SK-N-SH (cell line): ENCODE measurements around the gene CASK. TPM values are rescaled to one million over a fixed set of nuclear protein-coding genes. Genes with fewer than 3 reads are reported as not detected.

Experiments
- CTCF ChIA-PET: fragments of 300-600, 350-600 bp; formaldehyde crosslinking; extraction: SDS; loops from one replicate; lab custom pipeline; 2021; lab: Yijun Ruan, JAX
- POLR2A ChIA-PET: fragments of 350-600 bp; sonication (Branson Sonifier 250); formaldehyde crosslinking; extraction: SDS; loops from one replicate; lab custom pipeline; 2020; ENCODE audit warnings: antibody characterized with exemption, inconsistent platforms; lab: Yijun Ruan, JAX
- DNase-seq: peaks from one replicate; pipeline ENCODE4 v3.0.0; 2012
- H2AFZ ChIP-seq: fragments of 200-600 bp; sonication (generic); 2 replicates; pipeline ENCODE4 v1.8.1; 2016; ENCODE audit warnings: antibody characterized with exemption, mild to moderate bottlenecking, low read depth
- H3F3A ChIP-seq: fragments of 200-600 bp; sonication (generic); replicated peaks from 2 replicates; pipeline ENCODE3; 2016; ENCODE audit warnings: antibody characterized with exemption, mild to moderate bottlenecking; ENCODE audit not compliant: insufficient read depth
- H3K27ac ChIP-seq, 2 experiments: fragments of 200-500 bp in 1 of 2; fragments of 200-600 bp in 1 of 2; sonication (Bioruptor generic) in 1 of 2; sonication (generic), shearing (Covaris generic) in 1 of 2; 2 replicates each; pipeline versions ENCODE4 v1.5.1 to v1.6.1; 2014 to 2016; ENCODE audit warnings: low read depth in 2 of 2, inconsistent platforms in 1 of 2, low read length in 1 of 2, mild to moderate bottlenecking in 1 of 2, mixed read lengths in 1 of 2
- H3K27me3 ChIP-seq: fragments of 200-600 bp; sonication (generic), shearing (Covaris generic); 2 replicates; pipeline ENCODE4 v1.6.1; 2016; ENCODE audit warnings: mixed run types; ENCODE audit not compliant: insufficient read depth
- H3K36me3 ChIP-seq, 2 experiments: fragments of 200-500 bp in 1 of 2; fragments of 200-600 bp in 1 of 2; sonication (Bioruptor generic) in 1 of 2; sonication (generic) in 1 of 2; replicated peaks in 1 of 2; 2 replicates each; pipeline versions ENCODE3 to v1.5.1; 2014 to 2016; ENCODE audit warnings: low read length in 1 of 2, mild to moderate bottlenecking in 1 of 2; ENCODE audit not compliant: insufficient read depth in 2 of 2, control insufficient read depth in 1 of 2
- H3K4me1 ChIP-seq, 2 experiments: fragments of 200-500 bp in 1 of 2; fragments of 200-600 bp in 1 of 2; sonication (Bioruptor generic) in 1 of 2; sonication (generic), shearing (Covaris generic) in 1 of 2; 2 replicates each; pipeline versions ENCODE4 v1.5.1 to v1.6.1; 2014 to 2016; ENCODE audit warnings: low read depth in 1 of 2, low read length in 1 of 2, mixed run types in 1 of 2; ENCODE audit not compliant: insufficient read depth in 2 of 2, control insufficient read depth in 1 of 2
- H3K4me2 ChIP-seq: fragments of 200-600 bp; sonication (generic), shearing (Covaris generic); 2 replicates; pipeline ENCODE4 v1.6.1; 2017; ENCODE audit warnings: mixed run types
- H3K4me3 ChIP-seq, 2 experiments: fragments of 200-500 bp in 1 of 2; fragments of 200-600 bp in 1 of 2; sonication (Bioruptor generic) in 1 of 2; sonication (generic), shearing (Covaris generic) in 1 of 2; 2 replicates each; pipeline versions ENCODE4 v1.5.1 to v1.8.1; 2014 to 2016; ENCODE audit warnings: low read depth in 2 of 2, inconsistent platforms in 1 of 2, low read length in 1 of 2, mild to moderate bottlenecking in 1 of 2, mixed read lengths in 1 of 2, moderate library complexity in 1 of 2
- H3K79me2 ChIP-seq: fragments of 200-600 bp; sonication (generic); 2 replicates; pipeline ENCODE4 v1.8.1; 2017; ENCODE audit warnings: mild to moderate bottlenecking; ENCODE audit not compliant: insufficient read depth
- H3K9ac ChIP-seq: fragments of 200-600 bp; sonication (generic); 2 replicates; pipeline ENCODE4 v1.6.1; 2017; ENCODE audit warnings: mixed run types
- H3K9me2 ChIP-seq: fragments of 200-600 bp; sonication (generic); 2 replicates; pipeline ENCODE4 v1.6.1; 2017; ENCODE audit warnings: mixed run types
- H3K9me3 ChIP-seq: fragments of 200-600 bp; sonication (generic); 2 replicates; pipeline ENCODE4 v1.6.1; 2017; ENCODE audit warnings: mixed run types, mild to moderate bottlenecking, moderate library complexity
- H4K20me1 ChIP-seq: fragments of 200-600 bp; sonication (generic); 2 replicates; pipeline ENCODE4 v1.6.1; 2017; ENCODE audit warnings: mild to moderate bottlenecking, mixed run types; ENCODE audit not compliant: insufficient read depth
- ELF1 ChIP-seq: IDR thresholded peaks from 2 replicates; pipeline ENCODE4 v1.4.0; 2012
- EP300 ChIP-seq, 2 experiments: IDR thresholded peaks; 2 replicates each; pipeline versions ENCODE4 v1.4.0 to v1.6.1; 2012; ENCODE audit warnings: borderline replicate concordance in 1 of 2, low read depth in 1 of 2, low read length in 1 of 2
- EZH2phosphoT487 ChIP-seq: fragments of 200-600 bp; sonication (generic); IDR thresholded peaks from 2 replicates; pipeline ENCODE4 v1.6.1; 2017; ENCODE audit warnings: low read depth, mixed run types, mild to moderate bottlenecking, antibody characterized with exemption, moderate library complexity, borderline replicate concordance
- FOSL2 ChIP-seq: IDR thresholded peaks from 2 replicates; pipeline ENCODE4 v1.4.0; 2012; ENCODE audit warnings: low read depth, mild to moderate bottlenecking, moderate library complexity, borderline replicate concordance
- FOXJ3 ChIP-seq: sonication (generic); formaldehyde crosslinking; IDR thresholded peaks from 2 replicates; pipeline ENCODE4 v1.5.1; 2020; ENCODE audit warnings: mild to moderate bottlenecking, missing genetic modification reagents
- GATA2 ChIP-seq: sonication (generic); formaldehyde crosslinking; IDR thresholded peaks from 2 replicates; pipeline ENCODE4 v1.5.0; 2020; ENCODE audit warnings: mild to moderate bottlenecking, missing genetic modification reagents
- MEF2A ChIP-seq: IDR thresholded peaks from 2 replicates; pipeline ENCODE4 v1.4.0; 2012; ENCODE audit warnings: low read depth, borderline replicate concordance
- MXI1 ChIP-seq: IDR thresholded peaks from 2 replicates; pipeline ENCODE4 v1.6.1; 2012; ENCODE audit warnings: mild to moderate bottlenecking, low read depth, low read length, improper control_type of control experiment
- NRF1 ChIP-seq: IDR thresholded peaks from 2 replicates; pipeline ENCODE4 v1.6.1; 2012; ENCODE audit warnings: low read depth, mild to moderate bottlenecking, low read length
- RFX5 ChIP-seq: IDR thresholded peaks from 2 replicates; pipeline ENCODE4 v1.6.1; 2012; ENCODE audit warnings: mild to moderate bottlenecking, improper control_type of control experiment, low read length
- SIN3A ChIP-seq: IDR thresholded peaks from 2 replicates; pipeline ENCODE4 v1.6.1; 2012; ENCODE audit warnings: low read depth, mild to moderate bottlenecking, low read length, moderate library complexity, borderline replicate concordance
- SMC3 ChIP-seq: IDR thresholded peaks from 2 replicates; pipeline ENCODE4 v1.6.1; 2012; ENCODE audit warnings: low read depth, low read length, improper control_type of control experiment
- TCF12 ChIP-seq: IDR thresholded peaks from 2 replicates; pipeline ENCODE4 v1.4.0; 2012
- WGBS: methylation state at CpG from one replicate; pipeline ENCODE4 v1.1.6; 2017; ENCODE audit warnings: low lambda C conversion rate; 5-methylcytosine and 5-hydroxymethylcytosine counted together
- polyA plus RNA-seq, 3 experiments: library from polyadenylated mRNA; depleted of rRNA; stranded (reverse); fragments of >200 nt; gene quantifications; 2 replicates each; pipeline ENCODE4 v1.2.3, GENCODE V29; 2012
- TF ChIP-seq, protein P1 (sequence below): fragments of 150-350 bp; IDR thresholded peaks from 2 replicates; pipeline ENCODE4 v1.6.1; 2017; ENCODE audit warnings: antibody characterized with exemption, low read length, low read depth, borderline replicate concordance
- TF ChIP-seq, protein P2 (sequence below): fragments of 150-350 bp; IDR thresholded peaks from 2 replicates; pipeline ENCODE4 v1.6.1; 2016; ENCODE audit warnings: mild to moderate bottlenecking, low read depth, low read length
- TF ChIP-seq, protein P3 (sequence below): fragments of 200-600 bp; sonication (generic); IDR thresholded peaks from 2 replicates; pipeline ENCODE4 v1.6.1; 2017; ENCODE audit warnings: antibody characterized with exemption, mild to moderate bottlenecking, moderate library complexity
- TF ChIP-seq, protein P4 (sequence below): IDR thresholded peaks from 2 replicates; pipeline ENCODE4; 2012
- TF ChIP-seq, protein P5 (sequence below): IDR thresholded peaks from 2 replicates; pipeline ENCODE4 v1.4.0; 2012; ENCODE audit warnings: low read depth, borderline replicate concordance

Gene CASK
- polyA plus RNA-seq, 1 of the 3 experiments (the other 2 are of a cell fraction), result 7.0 TPM

DNA sequence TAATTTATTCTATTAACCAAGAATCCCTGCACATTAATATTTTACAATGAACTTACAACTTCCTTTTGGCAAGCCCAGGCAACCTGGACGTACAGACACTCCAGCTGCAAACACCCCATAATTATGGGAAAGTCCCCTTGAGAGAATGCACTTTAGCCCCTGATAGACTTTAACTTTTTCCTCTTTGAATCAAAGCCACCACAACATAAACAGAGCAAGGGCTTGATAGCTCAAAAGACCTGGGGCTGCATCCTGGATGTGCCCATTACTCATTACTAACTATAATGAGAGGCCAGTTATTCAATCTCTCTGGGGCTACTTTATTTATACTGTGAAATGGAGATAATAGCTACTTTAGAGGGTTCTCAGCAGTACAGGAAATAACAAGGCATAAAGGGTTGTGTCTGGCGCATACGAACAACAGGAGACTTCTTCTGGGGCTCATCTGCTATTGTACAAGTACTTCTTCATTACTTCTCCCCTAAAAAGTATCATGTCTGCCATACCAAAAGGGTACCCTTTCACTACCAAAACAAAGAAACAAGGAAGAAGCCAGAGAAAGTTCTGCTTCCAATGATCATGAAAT lies 54.9 kb downstream of the CASK start:
- Histone ChIP-seq H3K4me3 (no peak overlapping the region), H3K9ac (no peak overlapping the region), H4K20me1 (0 out of 2 replicates have a peak, but pooled peaks cover 3% of the 10 kb centered on the region), H3K4me1 (no peaks in the 10 kb centered on the region), H3K36me3 (no peaks in the 10 kb centered on the region), H3K27me3 (no peaks in the 10 kb centered on the region), H3K79me2 (peaks cover 3% of the 10 kb centered on the region; the same call in 1 of the 2 replicates), H3K9me2 (no peaks in the 10 kb centered on the region), H3K27ac (no peak overlapping the region), H3K4me2 (no peak overlapping the region), H3K9me3 (no peaks in the 10 kb centered on the region), H2AFZ (no peak overlapping the region), H3F3A (no peaks in the 10 kb centered on the region)
- ChIA-PET POLR2A (no interaction called here), CTCF (no interaction called here)
- no peak for TF ChIP-seq RFX5
- TF ChIP-seq NRF1, result no peak
- TF ChIP-seq, protein P1, sequence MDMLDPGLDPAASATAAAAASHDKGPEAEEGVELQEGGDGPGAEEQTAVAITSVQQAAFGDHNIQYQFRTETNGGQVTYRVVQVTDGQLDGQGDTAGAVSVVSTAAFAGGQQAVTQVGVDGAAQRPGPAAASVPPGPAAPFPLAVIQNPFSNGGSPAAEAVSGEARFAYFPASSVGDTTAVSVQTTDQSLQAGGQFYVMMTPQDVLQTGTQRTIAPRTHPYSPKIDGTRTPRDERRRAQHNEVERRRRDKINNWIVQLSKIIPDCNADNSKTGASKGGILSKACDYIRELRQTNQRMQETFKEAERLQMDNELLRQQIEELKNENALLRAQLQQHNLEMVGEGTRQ, result no peak
- TF ChIP-seq, protein P2, sequence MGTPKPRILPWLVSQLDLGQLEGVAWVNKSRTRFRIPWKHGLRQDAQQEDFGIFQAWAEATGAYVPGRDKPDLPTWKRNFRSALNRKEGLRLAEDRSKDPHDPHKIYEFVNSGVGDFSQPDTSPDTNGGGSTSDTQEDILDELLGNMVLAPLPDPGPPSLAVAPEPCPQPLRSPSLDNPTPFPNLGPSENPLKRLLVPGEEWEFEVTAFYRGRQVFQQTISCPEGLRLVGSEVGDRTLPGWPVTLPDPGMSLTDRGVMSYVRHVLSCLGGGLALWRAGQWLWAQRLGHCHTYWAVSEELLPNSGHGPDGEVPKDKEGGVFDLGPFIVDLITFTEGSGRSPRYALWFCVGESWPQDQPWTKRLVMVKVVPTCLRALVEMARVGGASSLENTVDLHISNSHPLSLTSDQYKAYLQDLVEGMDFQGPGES, result no peak
- TF ChIP-seq MXI1, result no peak
- TF ChIP-seq FOXJ3 (CRISPR knock-in tag), result no peak
- no peak for TF ChIP-seq EZH2phosphoT487
- TF ChIP-seq MEF2A, result no peak
- TF ChIP-seq, protein P3, sequence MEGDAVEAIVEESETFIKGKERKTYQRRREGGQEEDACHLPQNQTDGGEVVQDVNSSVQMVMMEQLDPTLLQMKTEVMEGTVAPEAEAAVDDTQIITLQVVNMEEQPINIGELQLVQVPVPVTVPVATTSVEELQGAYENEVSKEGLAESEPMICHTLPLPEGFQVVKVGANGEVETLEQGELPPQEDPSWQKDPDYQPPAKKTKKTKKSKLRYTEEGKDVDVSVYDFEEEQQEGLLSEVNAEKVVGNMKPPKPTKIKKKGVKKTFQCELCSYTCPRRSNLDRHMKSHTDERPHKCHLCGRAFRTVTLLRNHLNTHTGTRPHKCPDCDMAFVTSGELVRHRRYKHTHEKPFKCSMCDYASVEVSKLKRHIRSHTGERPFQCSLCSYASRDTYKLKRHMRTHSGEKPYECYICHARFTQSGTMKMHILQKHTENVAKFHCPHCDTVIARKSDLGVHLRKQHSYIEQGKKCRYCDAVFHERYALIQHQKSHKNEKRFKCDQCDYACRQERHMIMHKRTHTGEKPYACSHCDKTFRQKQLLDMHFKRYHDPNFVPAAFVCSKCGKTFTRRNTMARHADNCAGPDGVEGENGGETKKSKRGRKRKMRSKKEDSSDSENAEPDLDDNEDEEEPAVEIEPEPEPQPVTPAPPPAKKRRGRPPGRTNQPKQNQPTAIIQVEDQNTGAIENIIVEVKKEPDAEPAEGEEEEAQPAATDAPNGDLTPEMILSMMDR, result no peak
- TF ChIP-seq GATA2, result no peak
- TF ChIP-seq ELF1, result no peak
- no peak for TF ChIP-seq SMC3
- no peak for TF ChIP-seq SIN3A
- no peak for TF ChIP-seq EP300 (IDR thresholded peaks at IDR 0.05; ENCODE audit: borderline replicate concordance in 1 of 2, low read depth in 1 of 2, low read length in 1 of 2)
- no peak for TF ChIP-seq FOSL2
- TF ChIP-seq, protein P4, sequence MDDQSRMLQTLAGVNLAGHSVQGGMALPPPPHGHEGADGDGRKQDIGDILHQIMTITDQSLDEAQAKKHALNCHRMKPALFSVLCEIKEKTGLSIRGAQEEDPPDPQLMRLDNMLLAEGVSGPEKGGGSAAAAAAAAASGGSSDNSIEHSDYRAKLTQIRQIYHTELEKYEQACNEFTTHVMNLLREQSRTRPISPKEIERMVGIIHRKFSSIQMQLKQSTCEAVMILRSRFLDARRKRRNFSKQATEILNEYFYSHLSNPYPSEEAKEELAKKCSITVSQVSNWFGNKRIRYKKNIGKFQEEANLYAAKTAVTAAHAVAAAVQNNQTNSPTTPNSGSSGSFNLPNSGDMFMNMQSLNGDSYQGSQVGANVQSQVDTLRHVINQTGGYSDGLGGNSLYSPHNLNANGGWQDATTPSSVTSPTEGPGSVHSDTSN, result no peak
- no peak for TF ChIP-seq TCF12
- TF ChIP-seq, protein P5, sequence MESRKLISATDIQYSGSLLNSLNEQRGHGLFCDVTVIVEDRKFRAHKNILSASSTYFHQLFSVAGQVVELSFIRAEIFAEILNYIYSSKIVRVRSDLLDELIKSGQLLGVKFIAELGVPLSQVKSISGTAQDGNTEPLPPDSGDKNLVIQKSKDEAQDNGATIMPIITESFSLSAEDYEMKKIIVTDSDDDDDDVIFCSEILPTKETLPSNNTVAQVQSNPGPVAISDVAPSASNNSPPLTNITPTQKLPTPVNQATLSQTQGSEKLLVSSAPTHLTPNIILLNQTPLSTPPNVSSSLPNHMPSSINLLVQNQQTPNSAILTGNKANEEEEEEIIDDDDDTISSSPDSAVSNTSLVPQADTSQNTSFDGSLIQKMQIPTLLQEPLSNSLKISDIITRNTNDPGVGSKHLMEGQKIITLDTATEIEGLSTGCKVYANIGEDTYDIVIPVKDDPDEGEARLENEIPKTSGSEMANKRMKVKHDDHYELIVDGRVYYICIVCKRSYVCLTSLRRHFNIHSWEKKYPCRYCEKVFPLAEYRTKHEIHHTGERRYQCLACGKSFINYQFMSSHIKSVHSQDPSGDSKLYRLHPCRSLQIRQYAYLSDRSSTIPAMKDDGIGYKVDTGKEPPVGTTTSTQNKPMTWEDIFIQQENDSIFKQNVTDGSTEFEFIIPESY, result no peak
- WGBS, result 60% methylated on average over 3 of the region's 3 CpGs
- no peak for DNase-seq
